CD14-positive monocyte (primary cell): ENCODE measurements around the gene LARP6. TPM values are rescaled to one million over a fixed set of nuclear protein-coding genes. Genes with fewer than 3 reads are reported as not detected.

Source experiments
- DNase-seq, 3 donors: peaks; one replicate each; pipeline ENCODE4 v3.0.0-alpha.2; 2011 to 2022
- H2AFZ ChIP-seq: 2 replicates; pipeline ENCODE4 v1.6.0; 2012; ENCODE audit warnings: mild to moderate bottlenecking, low read depth, low read length, inconsistent platforms; ENCODE audit not compliant: insufficient read depth, poor library complexity, severe bottlenecking
- H3K27ac ChIP-seq, 2 donors: 1 replicate in 1 of 2; 2 replicates in 1 of 2; pipeline ENCODE4 v1.5.1; 2012 to 2013; ENCODE audit warnings: low read length in 2 of 2, control low read depth in 1 of 2, inconsistent platforms in 1 of 2, low read depth in 1 of 2, mild to moderate bottlenecking in 1 of 2
- H3K27me3 ChIP-seq, 2 donors: one replicate each; pipeline versions ENCODE4 v1.6.0 to v1.6.1; 2011 to 2013; ENCODE audit warnings: low read length in 2 of 2; ENCODE audit not compliant: control insufficient read depth in 2 of 2, insufficient read depth in 2 of 2
- H3K36me3 ChIP-seq, 2 donors: replicated peaks in 1 of 2; 1 replicate in 1 of 2; 2 replicates in 1 of 2; pipeline versions ENCODE4 v1.5.1 to v1.6.1; 2012 to 2013; ENCODE audit warnings: low read length in 2 of 2, control low read depth in 1 of 2, inconsistent platforms in 1 of 2, mild to moderate bottlenecking in 1 of 2; ENCODE audit not compliant: insufficient read depth in 2 of 2, control insufficient read depth in 1 of 2
- H3K4me1 ChIP-seq, 2 donors: 1 replicate in 1 of 2; 2 replicates in 1 of 2; pipeline versions ENCODE4 v1.5.1 to v1.6.1; 2012 to 2013; ENCODE audit warnings: low read length in 2 of 2, control low read depth in 1 of 2, inconsistent platforms in 1 of 2, mild to moderate bottlenecking in 1 of 2, moderate library complexity in 1 of 2; ENCODE audit not compliant: insufficient read depth in 2 of 2, control insufficient read depth in 1 of 2
- H3K4me2 ChIP-seq: replicated peaks from 2 replicates; pipeline ENCODE3; 2012; ENCODE audit warnings: low read length, moderate library complexity, mild to moderate bottlenecking; ENCODE audit not compliant: poor library complexity, severe bottlenecking; ENCODE audit errors: extremely low read depth
- H3K4me3 ChIP-seq, 3 experiments: fragments of 200-600 bp in 1 of 3; sonication (generic) in 1 of 3; replicated peaks in 1 of 3; 1 replicate in 2 of 3; 2 replicates in 1 of 3; pipeline ENCODE4 v1.5.1; 2011 to 2013; ENCODE audit warnings: low read length in 3 of 3, mild to moderate bottlenecking in 3 of 3, control low read depth in 2 of 3, low read depth in 2 of 3, inconsistent platforms in 1 of 3, moderate library complexity in 1 of 3
- H3K79me2 ChIP-seq: 2 replicates; pipeline ENCODE4 v1.6.0; 2012; ENCODE audit warnings: mild to moderate bottlenecking, control low read depth, inconsistent platforms, low read length, moderate library complexity; ENCODE audit not compliant: insufficient read depth
- H3K9ac ChIP-seq: 2 replicates; pipeline ENCODE4 v1.6.0; 2017; ENCODE audit warnings: low read length, mild to moderate bottlenecking; ENCODE audit not compliant: insufficient read depth, poor library complexity, severe bottlenecking
- H3K9me3 ChIP-seq, 2 donors: replicated peaks in 1 of 2; 1 replicate in 1 of 2; 2 replicates in 1 of 2; pipeline versions ENCODE4 v1.5.1 to v1.6.1; 2012 to 2013; ENCODE audit warnings: low read length in 2 of 2, control low read depth in 1 of 2; ENCODE audit not compliant: control insufficient read depth in 1 of 2, insufficient read depth in 1 of 2
- H4K20me1 ChIP-seq: 2 replicates; pipeline ENCODE4 v1.6.0; 2012; ENCODE audit warnings: mild to moderate bottlenecking, low read length, control low read depth, moderate library complexity; ENCODE audit not compliant: insufficient read depth
- H3K27ac Mint-ChIP-seq, 7 donors: one replicate each; pipeline ENCODE4 v1.8.0; 2020; ENCODE audit warnings: mild to moderate bottlenecking in 7 of 7, mixed read lengths in 7 of 7, moderate library complexity in 6 of 7, inconsistent platforms in 2 of 7
- H3K27me3 Mint-ChIP-seq, 3 donors: one replicate each; pipeline ENCODE4 v1.8.0; 2021 to 2022; ENCODE audit warnings: low read depth in 3 of 3, mild to moderate bottlenecking in 3 of 3, mixed read lengths in 3 of 3, moderate library complexity in 3 of 3, inconsistent platforms in 1 of 3
- H3K36me3 Mint-ChIP-seq, 2 donors: one replicate each; pipeline ENCODE4 v1.8.0; 2020; ENCODE audit warnings: mixed read lengths in 2 of 2, inconsistent platforms in 1 of 2, mild to moderate bottlenecking in 1 of 2
- H3K4me1 Mint-ChIP-seq: one replicate; pipeline ENCODE4 v1.8.0; 2020; ENCODE audit warnings: mild to moderate bottlenecking, mixed read lengths
- H3K4me3 Mint-ChIP-seq, 2 donors: one replicate each; pipeline ENCODE4 v1.8.0; 2020; ENCODE audit warnings: mild to moderate bottlenecking in 2 of 2, mixed read lengths in 2 of 2, moderate library complexity in 1 of 2
- H3K9me3 Mint-ChIP-seq, 7 donors: one replicate each; pipeline ENCODE4 v1.8.0; 2020 to 2022; ENCODE audit warnings: mixed read lengths in 7 of 7, mild to moderate bottlenecking in 6 of 7, moderate library complexity in 6 of 7, inconsistent platforms in 2 of 7
- CTCF ChIP-seq: fragments of 200-600 bp; IDR thresholded peaks from one replicate; pipeline ENCODE4 v1.8.0; 2022; ENCODE audit warnings: antibody characterized with exemption, mild to moderate bottlenecking
- WGBS: methylation state at CpG from one replicate; pipeline ENCODE4 v1.1.5; 2013; ENCODE audit warnings: missing lambda C conversion rate; ENCODE audit not compliant: insufficient coverage; 5-methylcytosine and 5-hydroxymethylcytosine counted together
- intact Hi-C, 2 donors: fragments of 100-400 bp; cut with micrococcal nuclease; formaldehyde crosslinking; loops; one replicate each; pipeline versions ENCODE4 v1.15.0 to v1.15.1; 2023
- polyA minus RNA-seq: library from RNA; depleted of rRNA, polyadenylated mRNA; stranded (reverse); fragments of >200 nt; gene quantifications from 2 replicates; pipeline ENCODE4 v1.2.3, GENCODE V29; 2012
- polyA plus RNA-seq, 3 donors: library from polyadenylated mRNA; depleted of rRNA in 1 of 3; unstranded in 2 of 3; stranded (reverse) in 1 of 3; fragments of 300-500 nt in 2 of 3; fragments of >200 nt in 1 of 3; fragmentation: Illumina TruSeq in 2 of 3; gene quantifications; 1 replicate in 2 of 3; 2 replicates in 1 of 3; pipeline ENCODE4 v1.2.3, GENCODE V29; 2012 to 2021
- total RNA-seq, 12 experiments: library from RNA in 1 of 12; stranded (reverse) in 1 of 12; fragments of 120-200 nt in 1 of 12; gene quantifications; one replicate each; pipeline ENCODE4 v1.2.4 and lab custom pipeline; 2013 to 2026; ENCODE audit warnings: mixed read lengths in 6 of 12, inconsistent platforms in 1 of 12

Gene LARP6
- total RNA-seq (2013) = not detected
- polyA plus RNA-seq (not detected), polyA minus RNA-seq (not detected in 2 replicates), total RNA-seq (lab: John Stamatoyannopoulos, UW) (0 to 1.2 (median 0.08) reads per million in 11 experiments)

GRCh38 chr15:70853973-70854665, at the start of gene LARP6:
Gene LARP6 (minus strand): TSS chr15:70854157. CDS start chr15:70854088, 69 bp downstream.
- peaks cover 4 to 6% of the 10 kb centered on the region in 2 donors for H3K36me3 Mint-ChIP-seq
- peak within 1 kb of the TSS in 1 of 3 experiments; percentile 32 for H3K4me3 ChIP-seq
- under 1% methylated on average over 78 of the region's 78 CpGs for WGBS

GRCh38 chr15:70902107-70902506, 48.1 kb upstream of the LARP6 start:
- Mint-ChIP-seq H3K4me1 (no peaks in the 10 kb centered on the region), H3K36me3 (no peaks in the 10 kb centered on the region), H3K4me3 (no peak overlapping the region), H3K27me3 (peaks cover 0 to 3% (median 1%) of the 10 kb centered on the region in 3 donors), H3K9me3 (peaks cover 0 to 15% (median 3%) of the 10 kb centered on the region in 7 donors), H3K27ac (no peak overlapping the region)
- Histone ChIP-seq H3K4me2 (no peak overlapping the region), H3K27me3 (no peaks in the 10 kb centered on the region), H3K9ac (no peak overlapping the region), H3K4me1 (no peaks in the 10 kb centered on the region), H4K20me1 (no peaks in the 10 kb centered on the region), H3K79me2 (no peaks in the 10 kb centered on the region), H2AFZ (peak overlapping the region; percentile 9), H3K36me3 (no peaks in the 10 kb centered on the region), H3K4me3 (no peak overlapping the region), H3K9me3 (peaks cover 0 to 4% of the 10 kb centered on the region in 2 donors), H3K27ac (no peak overlapping the region)
- intact Hi-C loops = no loop called here
- no peak for TF ChIP-seq CTCF
- 86% methylated on average over 1 of the region's 1 CpG for WGBS
- no peak for DNase-seq

More at GRCh38 chr15:70853973-70854665, at the start of gene LARP6:
- Mint-ChIP-seq H3K4me1 (peaks cover 4% of the 10 kb centered on the region), H3K27me3 (peaks cover 49 to 82% (median 65%) of the 10 kb centered on the region in 3 donors), H3K4me3 (peak within 1 kb of the TSS; percentile 67 to 81), H3K27ac (peak within 1 kb of the TSS in 1 of 7 donors; percentile 8), H3K9me3 (peaks cover 0 to 10% (median 2%) of the 10 kb centered on the region in 7 donors)
- Histone ChIP-seq H3K79me2 (no peaks in the 10 kb centered on the region), H3K27me3 (peaks cover 55 to 73% of the 10 kb centered on the region in 2 donors), H3K4me1 (peaks cover 5 to 7% of the 10 kb centered on the region in 2 donors), H3K9ac (no peak within 1 kb of the TSS), H3K27ac (no peak within 1 kb of the TSS), H4K20me1 (no peaks in the 10 kb centered on the region), H3K36me3 (no peaks in the 10 kb centered on the region), H2AFZ (peak within 1 kb of the TSS; percentile 46), H3K4me2 (peak within 1 kb of the TSS; percentile 60), H3K9me3 (peaks cover 0 to 11% of the 10 kb centered on the region in 2 donors)
- intact Hi-C loops = no loop called here
- no peak for DNase-seq
- TF ChIP-seq CTCF = no peak
